ENCODE results near the gene CBARP.
A peak's percentile ranks its signal among the peaks of the same experiment; 100 is the strongest.

DNA sequence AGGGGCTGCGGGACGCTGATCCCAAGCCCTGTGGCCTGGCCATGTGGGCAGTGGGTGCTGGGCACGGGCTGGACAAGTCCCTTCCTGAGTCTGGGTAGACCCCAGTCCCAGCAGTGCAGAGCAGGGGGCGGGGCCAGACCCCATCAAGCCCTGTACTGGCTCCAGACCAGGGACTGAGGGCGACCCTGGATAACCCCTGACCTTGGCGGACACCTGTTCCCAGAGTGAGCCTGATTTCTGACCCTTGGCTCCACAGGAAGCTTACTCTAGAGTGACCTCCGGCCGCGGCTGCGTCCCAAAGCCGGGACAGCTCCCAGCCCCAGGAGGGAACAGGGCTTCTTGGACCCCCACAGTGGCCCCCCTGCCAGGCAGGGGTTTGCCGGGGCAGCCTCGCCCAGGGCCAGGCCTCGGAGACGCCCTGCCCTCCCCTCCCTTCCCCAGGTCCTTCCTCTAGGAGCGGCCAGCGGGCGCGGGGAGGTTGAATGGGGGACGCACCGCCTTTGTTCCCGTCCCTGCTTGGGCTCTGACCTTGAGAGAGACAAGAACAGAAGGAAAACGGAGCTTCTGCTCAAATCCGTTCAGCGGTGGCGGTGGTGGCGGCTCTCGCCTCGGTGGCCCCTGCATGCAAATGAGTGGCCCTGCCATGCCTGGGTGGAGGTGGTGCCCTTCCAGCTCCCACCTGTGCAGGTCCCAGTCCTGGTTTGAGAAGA lies 45.6 kb upstream of the CBARP start:
- TF ChIP-seq RAD21 (IDR thresholded peaks at IDR 0.05) (peak in 1 of 2 donors; percentile 27), GABPA (IDR thresholded peaks at IDR 0.05 in 1 of 2, conservative IDR thresholded peaks at IDR 0.05 in 1 of 2) (no peak), YY1 (IDR thresholded peaks at IDR 0.05) (peak; percentile 43), TAF1 (conservative IDR thresholded peaks at IDR 0.05) (no peak), JUND (IDR thresholded peaks at IDR 0.05) (peak in 1 of 2 donors; percentile 25), HNF4A (conservative IDR thresholded peaks at IDR 0.05) (peak; percentile 91 to 92), SP1 (IDR thresholded peaks at IDR 0.05) (peak; percentile 67), HNF4G (IDR thresholded peaks at IDR 0.05) (peak; percentile 73), FOXA1 (IDR thresholded peaks at IDR 0.05) (no peak)
- TF ChIP-seq, protein P1, sequence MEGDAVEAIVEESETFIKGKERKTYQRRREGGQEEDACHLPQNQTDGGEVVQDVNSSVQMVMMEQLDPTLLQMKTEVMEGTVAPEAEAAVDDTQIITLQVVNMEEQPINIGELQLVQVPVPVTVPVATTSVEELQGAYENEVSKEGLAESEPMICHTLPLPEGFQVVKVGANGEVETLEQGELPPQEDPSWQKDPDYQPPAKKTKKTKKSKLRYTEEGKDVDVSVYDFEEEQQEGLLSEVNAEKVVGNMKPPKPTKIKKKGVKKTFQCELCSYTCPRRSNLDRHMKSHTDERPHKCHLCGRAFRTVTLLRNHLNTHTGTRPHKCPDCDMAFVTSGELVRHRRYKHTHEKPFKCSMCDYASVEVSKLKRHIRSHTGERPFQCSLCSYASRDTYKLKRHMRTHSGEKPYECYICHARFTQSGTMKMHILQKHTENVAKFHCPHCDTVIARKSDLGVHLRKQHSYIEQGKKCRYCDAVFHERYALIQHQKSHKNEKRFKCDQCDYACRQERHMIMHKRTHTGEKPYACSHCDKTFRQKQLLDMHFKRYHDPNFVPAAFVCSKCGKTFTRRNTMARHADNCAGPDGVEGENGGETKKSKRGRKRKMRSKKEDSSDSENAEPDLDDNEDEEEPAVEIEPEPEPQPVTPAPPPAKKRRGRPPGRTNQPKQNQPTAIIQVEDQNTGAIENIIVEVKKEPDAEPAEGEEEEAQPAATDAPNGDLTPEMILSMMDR (IDR thresholded peaks at IDR 0.05; ENCODE audit: low read depth, low read length, missing input control) = no peak
- TF ChIP-seq, protein P2, sequence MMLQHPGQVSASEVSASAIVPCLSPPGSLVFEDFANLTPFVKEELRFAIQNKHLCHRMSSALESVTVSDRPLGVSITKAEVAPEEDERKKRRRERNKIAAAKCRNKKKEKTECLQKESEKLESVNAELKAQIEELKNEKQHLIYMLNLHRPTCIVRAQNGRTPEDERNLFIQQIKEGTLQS (IDR thresholded peaks at IDR 0.05) = no peak
- TF ChIP-seq, protein P3, sequence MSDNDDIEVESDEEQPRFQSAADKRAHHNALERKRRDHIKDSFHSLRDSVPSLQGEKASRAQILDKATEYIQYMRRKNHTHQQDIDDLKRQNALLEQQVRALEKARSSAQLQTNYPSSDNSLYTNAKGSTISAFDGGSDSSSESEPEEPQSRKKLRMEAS (IDR thresholded peaks at IDR 0.05) = no peak
- TF ChIP-seq, protein P4, sequence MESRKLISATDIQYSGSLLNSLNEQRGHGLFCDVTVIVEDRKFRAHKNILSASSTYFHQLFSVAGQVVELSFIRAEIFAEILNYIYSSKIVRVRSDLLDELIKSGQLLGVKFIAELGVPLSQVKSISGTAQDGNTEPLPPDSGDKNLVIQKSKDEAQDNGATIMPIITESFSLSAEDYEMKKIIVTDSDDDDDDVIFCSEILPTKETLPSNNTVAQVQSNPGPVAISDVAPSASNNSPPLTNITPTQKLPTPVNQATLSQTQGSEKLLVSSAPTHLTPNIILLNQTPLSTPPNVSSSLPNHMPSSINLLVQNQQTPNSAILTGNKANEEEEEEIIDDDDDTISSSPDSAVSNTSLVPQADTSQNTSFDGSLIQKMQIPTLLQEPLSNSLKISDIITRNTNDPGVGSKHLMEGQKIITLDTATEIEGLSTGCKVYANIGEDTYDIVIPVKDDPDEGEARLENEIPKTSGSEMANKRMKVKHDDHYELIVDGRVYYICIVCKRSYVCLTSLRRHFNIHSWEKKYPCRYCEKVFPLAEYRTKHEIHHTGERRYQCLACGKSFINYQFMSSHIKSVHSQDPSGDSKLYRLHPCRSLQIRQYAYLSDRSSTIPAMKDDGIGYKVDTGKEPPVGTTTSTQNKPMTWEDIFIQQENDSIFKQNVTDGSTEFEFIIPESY (IDR thresholded peaks at IDR 0.05) = no peak
- TF ChIP-seq, protein P5, sequence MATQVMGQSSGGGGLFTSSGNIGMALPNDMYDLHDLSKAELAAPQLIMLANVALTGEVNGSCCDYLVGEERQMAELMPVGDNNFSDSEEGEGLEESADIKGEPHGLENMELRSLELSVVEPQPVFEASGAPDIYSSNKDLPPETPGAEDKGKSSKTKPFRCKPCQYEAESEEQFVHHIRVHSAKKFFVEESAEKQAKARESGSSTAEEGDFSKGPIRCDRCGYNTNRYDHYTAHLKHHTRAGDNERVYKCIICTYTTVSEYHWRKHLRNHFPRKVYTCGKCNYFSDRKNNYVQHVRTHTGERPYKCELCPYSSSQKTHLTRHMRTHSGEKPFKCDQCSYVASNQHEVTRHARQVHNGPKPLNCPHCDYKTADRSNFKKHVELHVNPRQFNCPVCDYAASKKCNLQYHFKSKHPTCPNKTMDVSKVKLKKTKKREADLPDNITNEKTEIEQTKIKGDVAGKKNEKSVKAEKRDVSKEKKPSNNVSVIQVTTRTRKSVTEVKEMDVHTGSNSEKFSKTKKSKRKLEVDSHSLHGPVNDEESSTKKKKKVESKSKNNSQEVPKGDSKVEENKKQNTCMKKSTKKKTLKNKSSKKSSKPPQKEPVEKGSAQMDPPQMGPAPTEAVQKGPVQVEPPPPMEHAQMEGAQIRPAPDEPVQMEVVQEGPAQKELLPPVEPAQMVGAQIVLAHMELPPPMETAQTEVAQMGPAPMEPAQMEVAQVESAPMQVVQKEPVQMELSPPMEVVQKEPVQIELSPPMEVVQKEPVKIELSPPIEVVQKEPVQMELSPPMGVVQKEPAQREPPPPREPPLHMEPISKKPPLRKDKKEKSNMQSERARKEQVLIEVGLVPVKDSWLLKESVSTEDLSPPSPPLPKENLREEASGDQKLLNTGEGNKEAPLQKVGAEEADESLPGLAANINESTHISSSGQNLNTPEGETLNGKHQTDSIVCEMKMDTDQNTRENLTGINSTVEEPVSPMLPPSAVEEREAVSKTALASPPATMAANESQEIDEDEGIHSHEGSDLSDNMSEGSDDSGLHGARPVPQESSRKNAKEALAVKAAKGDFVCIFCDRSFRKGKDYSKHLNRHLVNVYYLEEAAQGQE (IDR thresholded peaks at IDR 0.05) = no peak

Data from liver (tissue), 3 donors.